ENCODE results near the gene ATAD1. TPM values are rescaled to one million over a fixed set of nuclear protein-coding genes. Genes with fewer than 3 reads are reported as not detected.

Gene ATAD1
- total and polyA plus RNA-seq, 9 donors: 21.5 to 51.0 (median 39.1) TPM

GRCh38 chr10:87799860-87800259 lies 18.2 kb downstream of the ATAD1 start:
- intact Hi-C loops (cut with DNase I): no loop called here
- Histone ChIP-seq H3K4me1 (ENCODE audit: insufficient read depth) (no peaks in the 10 kb centered on the region), H3K27me3 (no peaks in the 10 kb centered on the region), H3K9me3 (no peaks in the 10 kb centered on the region), H3K27ac (no peak overlapping the region), H3K36me3 (no peaks in the 10 kb centered on the region), H3K4me3 (no peak overlapping the region)
- DNase-seq: no peak
- WGBS, 3 donors: 93 to 97% (median 94%) methylated on average over 1 of the region's 1 CpG
- TF ChIP-seq EP300 (IDR thresholded peaks at IDR 0.05) (no peak), CTCF (IDR thresholded peaks at IDR 0.05) (no peak), POLR2A (IDR thresholded peaks at IDR 0.05) (no peak)

GRCh38 chr10:87798082-87798481 lies 19.9 kb downstream of the ATAD1 start:
- Histone ChIP-seq H3K27ac (no peak overlapping the region), H3K9me3 (no peaks in the 10 kb centered on the region), H3K27me3 (no peaks in the 10 kb centered on the region), H3K36me3 (no peaks in the 10 kb centered on the region), H3K4me3 (no peak overlapping the region), H3K4me1 (ENCODE audit: insufficient read depth) (no peaks in the 10 kb centered on the region)
- intact Hi-C loops (cut with DNase I): no loop called here
- no peak for TF ChIP-seq POLR2A (IDR thresholded peaks at IDR 0.05)
- TF ChIP-seq CTCF (IDR thresholded peaks at IDR 0.05): no peak
- TF ChIP-seq EP300 (IDR thresholded peaks at IDR 0.05): no peak
- WGBS, 3 donors: 94 to 97% (median 95%) methylated on average over 5 of the region's 5 CpGs
- no peak for DNase-seq

- H3K4me1 ChIP-seq (ENCODE audit: insufficient read depth): peaks cover 2% of the 10 kb centered on the region
- H3K4me3 ChIP-seq: no peak overlapping the region
- no peak for DNase-seq
- no peaks in the 10 kb centered on the region for H3K9me3 ChIP-seq
- intact Hi-C loops (cut with DNase I): no loop called here
- H3K36me3 ChIP-seq: no peaks in the 10 kb centered on the region
- no peak for TF ChIP-seq EP300 (IDR thresholded peaks at IDR 0.05)
- TF ChIP-seq POLR2A (IDR thresholded peaks at IDR 0.05): no peak
- no peak for TF ChIP-seq CTCF (IDR thresholded peaks at IDR 0.05)
- no peak overlapping the region for H3K27ac ChIP-seq
- WGBS, 3 donors: 61 to 71% (median 68%) methylated on average over 3 of the region's 3 CpGs
- no peaks in the 10 kb centered on the region for H3K27me3 ChIP-seq
Measured at GRCh38 chr10:87794285-87794684, 23.7 kb downstream of the ATAD1 start.

- WGBS, 3 donors: 77 to 96% (median 91%) methylated on average over 3 of the region's 3 CpGs
- DNase-seq: no peak
- no peaks in the 10 kb centered on the region for H3K9me3 ChIP-seq
- TF ChIP-seq POLR2A (IDR thresholded peaks at IDR 0.05) (no peak), CTCF (IDR thresholded peaks at IDR 0.05) (no peak), EP300 (IDR thresholded peaks at IDR 0.05) (no peak)
- H3K4me1 ChIP-seq (ENCODE audit: insufficient read depth): peaks cover 3% of the 10 kb centered on the region
- H3K36me3 ChIP-seq: no peaks in the 10 kb centered on the region
- H3K27me3 ChIP-seq: no peaks in the 10 kb centered on the region
- intact Hi-C loops (cut with DNase I): no loop called here
- H3K4me3 ChIP-seq: no peak overlapping the region
- no peak overlapping the region for H3K27ac ChIP-seq
Measured at GRCh38 chr10:87790185-87790584, 27.8 kb downstream of the ATAD1 start.

GRCh38 chr10:87786421-87786820 lies 31.6 kb downstream of the ATAD1 start:
- Histone ChIP-seq H3K9me3 (no peaks in the 10 kb centered on the region), H3K36me3 (no peaks in the 10 kb centered on the region), H3K27me3 (no peaks in the 10 kb centered on the region), H3K4me1 (ENCODE audit: insufficient read depth) (peaks cover 3% of the 10 kb centered on the region), H3K27ac (no peak overlapping the region), H3K4me3 (no peak overlapping the region)
- TF ChIP-seq POLR2A (IDR thresholded peaks at IDR 0.05) (no peak), EP300 (IDR thresholded peaks at IDR 0.05) (no peak), CTCF (IDR thresholded peaks at IDR 0.05) (no peak)
- DNase-seq: no peak
- 96 to 99% (median 97%) methylated on average over 7 of the region's 7 CpGs for WGBS, 3 donors
- intact Hi-C loops (cut with DNase I): no loop called here
